Measurements from ENCODE around the gene ZZZ3. TPM values are rescaled to one million over a fixed set of nuclear protein-coding genes. Genes with fewer than 3 reads are reported as not detected.
"Not testable (repeated sequence)": the region's sequence is repeated elsewhere in the genome, so short reads cannot be mapped to it uniquely, and the experiment has no call there.

The ZZZ3 gene
- total and polyA plus RNA-seq, 2 experiments from 2014 or later = 43.8 to 72.6 TPM

DNA sequence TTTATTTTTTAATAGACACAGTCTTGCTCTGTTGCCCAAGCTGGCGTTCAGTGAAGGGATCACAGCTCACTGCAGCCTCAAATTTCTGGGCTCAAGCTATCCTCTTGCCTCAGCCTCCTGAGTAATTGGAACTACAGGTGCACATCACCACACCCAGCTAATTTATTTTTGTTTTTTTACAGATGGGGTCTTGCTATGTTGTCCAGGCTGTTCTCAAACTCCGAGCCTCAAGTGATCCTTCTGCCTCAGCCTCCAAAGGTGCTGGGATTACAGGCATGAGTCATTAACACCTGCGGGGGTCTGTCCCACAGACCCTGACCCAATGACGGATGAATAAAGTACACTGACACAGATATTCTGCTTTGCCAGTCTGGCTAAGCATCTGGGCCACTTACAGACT lies 33.6 kb upstream of the ZZZ3 start:
- in situ Hi-C loops (cut with MboI) = no loop called here
- WGBS, 2 experiments (ENCODE audit: low coverage in 1 of 2, low lambda C conversion rate in 2 of 2, missing lambda C conversion rate in 2 of 2) = 86 to 95% methylated on average over 4 of the region's 4 CpGs
- no peaks in the 10 kb centered on the region for H3K4me1 ChIP-seq (ENCODE audit: insufficient read depth)
- TF ChIP-seq EZH2phosphoT487 (IDR thresholded peaks at IDR 0.05; ENCODE audit: insufficient read depth, low read depth) (no peak), EZH2 (IDR thresholded peaks at IDR 0.05; ENCODE audit: insufficient read depth, poor library complexity, severe bottlenecking) (no peak)
- no peak overlapping the region for H3K9ac ChIP-seq
- no peaks in the 10 kb centered on the region for H3K79me2 ChIP-seq (ENCODE audit: insufficient read depth)
- H3K27ac ChIP-seq = no peak overlapping the region
- H3K9me2 ChIP-seq (ENCODE audit: insufficient read depth) = no peaks in the 10 kb centered on the region
- no peak overlapping the region for H3K4me3 ChIP-seq
- H4K20me1 ChIP-seq (ENCODE audit: insufficient read depth) = no peaks in the 10 kb centered on the region
- peaks cover 49% of the 10 kb centered on the region for H3K36me3 ChIP-seq (ENCODE audit: low read depth)
- no peak overlapping the region for H2AFZ ChIP-seq
- no peak overlapping the region for H3K4me2 ChIP-seq (ENCODE audit: unreplicated experiment)
- DNase-seq = no peak
- no peaks in the 10 kb centered on the region for H3K9me3 ChIP-seq (ENCODE audit: low read depth)
- H3F3A ChIP-seq (ENCODE audit: insufficient read depth) = 0 out of 2 replicates have a peak, but pooled peaks cover 5% of the 10 kb centered on the region
- no peaks in the 10 kb centered on the region for H3K27me3 ChIP-seq (replicated peaks; ENCODE audit: insufficient read depth)

DNA sequence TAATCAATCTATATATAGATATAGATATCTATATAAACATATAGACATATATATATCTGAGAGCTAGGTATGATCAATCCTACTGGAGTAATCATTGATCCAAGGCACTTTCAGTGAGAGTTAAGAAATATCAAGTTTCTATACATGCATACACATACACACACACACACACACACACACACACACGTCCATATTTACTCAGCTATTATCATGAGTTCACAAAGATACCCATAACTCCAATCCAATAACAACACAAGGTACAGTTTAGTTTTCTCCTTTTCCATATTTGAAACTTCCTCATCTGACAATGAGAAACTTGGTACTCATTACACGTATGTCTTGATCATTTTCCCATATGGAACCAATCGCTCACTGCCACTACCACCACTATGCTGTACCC lies 27.3 kb upstream of the ZZZ3 start:
- no peak overlapping the region for H3K9ac ChIP-seq
- no peaks in the 10 kb centered on the region for H3K4me1 ChIP-seq (ENCODE audit: insufficient read depth)
- in situ Hi-C loops (cut with MboI) = no loop called here
- H2AFZ ChIP-seq = no peak overlapping the region
- no peaks in the 10 kb centered on the region for H4K20me1 ChIP-seq (ENCODE audit: insufficient read depth)
- TF ChIP-seq EZH2 (IDR thresholded peaks at IDR 0.05; ENCODE audit: insufficient read depth, poor library complexity, severe bottlenecking) (no peak), EZH2phosphoT487 (IDR thresholded peaks at IDR 0.05; ENCODE audit: insufficient read depth, low read depth) (no peak)
- H3K36me3 ChIP-seq (ENCODE audit: low read depth) = peaks cover 52% of the 10 kb centered on the region
- no peaks in the 10 kb centered on the region for H3K79me2 ChIP-seq (ENCODE audit: insufficient read depth)
- no peaks in the 10 kb centered on the region for H3K9me2 ChIP-seq (ENCODE audit: insufficient read depth)
- H3K27me3 ChIP-seq (replicated peaks; ENCODE audit: insufficient read depth) = no peaks in the 10 kb centered on the region
- H3K27ac ChIP-seq = no peak overlapping the region
- H3K4me3 ChIP-seq = no peak overlapping the region
- WGBS, 2 experiments (ENCODE audit: low coverage in 1 of 2, low lambda C conversion rate in 2 of 2, missing lambda C conversion rate in 2 of 2) = 76 to 83% methylated on average over 3 of the region's 3 CpGs
- DNase-seq = no peak
- no peak overlapping the region for H3K4me2 ChIP-seq (ENCODE audit: unreplicated experiment)
- no peaks in the 10 kb centered on the region for H3F3A ChIP-seq (ENCODE audit: insufficient read depth)
- H3K9me3 ChIP-seq (ENCODE audit: low read depth) = no peaks in the 10 kb centered on the region

DNA sequence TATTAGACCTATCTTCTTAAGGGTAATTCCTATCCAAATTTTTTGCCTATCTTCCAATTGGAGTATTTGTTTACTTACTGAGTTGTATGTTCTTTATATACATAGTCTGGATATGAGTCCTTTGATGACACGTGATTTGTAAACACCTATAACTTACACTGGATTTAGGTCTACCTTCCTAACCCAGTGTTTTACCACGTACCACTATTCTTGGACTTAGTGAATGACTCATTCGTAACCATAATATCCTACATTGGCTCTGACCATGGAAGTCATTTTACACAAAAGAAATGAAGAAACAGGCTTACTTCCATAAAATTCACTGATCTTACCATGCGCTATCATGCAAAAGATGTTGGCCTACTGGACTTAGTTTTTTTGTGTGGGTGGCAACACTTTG lies 23.9 kb upstream of the ZZZ3 start:
- Histone ChIP-seq H3K27ac (no peak overlapping the region), H4K20me1 (ENCODE audit: insufficient read depth) (no peaks in the 10 kb centered on the region), H3K4me1 (ENCODE audit: insufficient read depth) (no peaks in the 10 kb centered on the region), H3K9me3 (ENCODE audit: low read depth) (no peaks in the 10 kb centered on the region), H3K9me2 (ENCODE audit: insufficient read depth) (no peaks in the 10 kb centered on the region), H3K4me3 (no peak overlapping the region), H3F3A (ENCODE audit: insufficient read depth) (no peaks in the 10 kb centered on the region), H2AFZ (no peak overlapping the region), H3K9ac (no peak overlapping the region), H3K4me2 (ENCODE audit: unreplicated experiment) (no peak overlapping the region), H3K79me2 (ENCODE audit: insufficient read depth) (no peaks in the 10 kb centered on the region), H3K27me3 (replicated peaks; ENCODE audit: insufficient read depth) (no peaks in the 10 kb centered on the region), H3K36me3 (ENCODE audit: low read depth) (peaks cover 41% of the 10 kb centered on the region)
- in situ Hi-C loops (cut with MboI) = no loop called here
- DNase-seq = peak; percentile 7
- 93% methylated on average over 4 of the region's 4 CpGs for WGBS, 2 experiments (ENCODE audit: low coverage in 1 of 2, low lambda C conversion rate in 2 of 2, missing lambda C conversion rate in 2 of 2)
- TF ChIP-seq EZH2phosphoT487 (IDR thresholded peaks at IDR 0.05; ENCODE audit: insufficient read depth, low read depth) = no peak
- TF ChIP-seq EZH2 (IDR thresholded peaks at IDR 0.05; ENCODE audit: insufficient read depth, poor library complexity, severe bottlenecking) = no peak

GRCh38 chr1:77704736-77705135 lies 22.3 kb upstream of the ZZZ3 start:
- Histone ChIP-seq H3K36me3 (ENCODE audit: low read depth) (peaks cover 35% of the 10 kb centered on the region), H3K4me3 (no peak overlapping the region), H3K9ac (no peak overlapping the region), H3K4me2 (ENCODE audit: unreplicated experiment) (no peak overlapping the region), H3K79me2 (ENCODE audit: insufficient read depth) (no peaks in the 10 kb centered on the region), H3K4me1 (ENCODE audit: insufficient read depth) (no peaks in the 10 kb centered on the region), H3K27ac (no peak overlapping the region), H2AFZ (no peak overlapping the region), H3K27me3 (replicated peaks; ENCODE audit: insufficient read depth) (no peaks in the 10 kb centered on the region), H3F3A (ENCODE audit: insufficient read depth) (no peaks in the 10 kb centered on the region), H4K20me1 (ENCODE audit: insufficient read depth) (no peaks in the 10 kb centered on the region), H3K9me3 (ENCODE audit: low read depth) (no peaks in the 10 kb centered on the region), H3K9me2 (ENCODE audit: insufficient read depth) (no peaks in the 10 kb centered on the region)
- in situ Hi-C loops (cut with MboI) = no loop called here
- 51 to 56% methylated on average over 2 of the region's 2 CpGs for WGBS, 2 experiments (ENCODE audit: low coverage in 1 of 2, low lambda C conversion rate in 2 of 2, missing lambda C conversion rate in 2 of 2)
- no peak for TF ChIP-seq EZH2 (IDR thresholded peaks at IDR 0.05; ENCODE audit: insufficient read depth, poor library complexity, severe bottlenecking)
- TF ChIP-seq EZH2phosphoT487 (IDR thresholded peaks at IDR 0.05; ENCODE audit: insufficient read depth, low read depth) = no peak
- no peak for DNase-seq

DNA sequence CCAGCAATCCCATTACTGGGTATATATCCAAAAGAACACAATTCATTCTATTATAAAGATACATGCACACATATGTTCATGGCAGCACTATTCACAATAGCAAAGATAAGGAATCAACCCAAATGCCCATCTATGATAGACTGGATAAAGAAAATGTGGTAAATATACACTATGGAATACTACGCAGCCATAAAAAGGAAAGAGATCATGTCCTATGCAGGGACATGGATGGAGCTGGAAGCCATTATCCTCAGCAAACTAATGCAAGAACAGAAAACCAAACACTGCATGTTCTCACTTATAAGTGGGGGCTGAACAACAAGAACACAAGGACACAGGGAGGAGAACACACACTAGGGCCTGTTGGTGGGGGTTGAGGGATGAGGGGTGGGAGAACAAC lies 17.2 kb upstream of the ZZZ3 start:
- not testable (repeated sequence) for H3K9me2 ChIP-seq (ENCODE audit: insufficient read depth); H2AFZ ChIP-seq; H3K4me3 ChIP-seq; H3K27me3 ChIP-seq (replicated peaks; ENCODE audit: insufficient read depth); H3K4me1 ChIP-seq (ENCODE audit: insufficient read depth); H3K27ac ChIP-seq; H3K9ac ChIP-seq; H3K79me2 ChIP-seq (ENCODE audit: insufficient read depth); H3K4me2 ChIP-seq (ENCODE audit: unreplicated experiment); H4K20me1 ChIP-seq (ENCODE audit: insufficient read depth); DNase-seq; H3F3A ChIP-seq (ENCODE audit: insufficient read depth); H3K9me3 ChIP-seq (ENCODE audit: low read depth)
- H3K36me3 ChIP-seq (ENCODE audit: low read depth) = peaks cover 26% of the 10 kb centered on the region; the same call in 1 of the 2 replicates
- in situ Hi-C loops (cut with MboI) = loop anchor here (25.0 kb wide), 1 partner anchor 1537 kb away; no protein-coding TSS in a partner anchor
- 100% methylated on average over 1 of the region's 1 CpG for WGBS, 2 experiments (ENCODE audit: low coverage in 1 of 2, low lambda C conversion rate in 2 of 2, missing lambda C conversion rate in 2 of 2)

All from GM23248 (cell line).